Measurements from ENCODE around the gene PI16. TPM values are rescaled to one million over a fixed set of nuclear protein-coding genes. Genes with fewer than 3 reads are reported as not detected.

Gene PI16
- total RNA-seq, 1 experiment from 2014 or later: not detected

DNA sequence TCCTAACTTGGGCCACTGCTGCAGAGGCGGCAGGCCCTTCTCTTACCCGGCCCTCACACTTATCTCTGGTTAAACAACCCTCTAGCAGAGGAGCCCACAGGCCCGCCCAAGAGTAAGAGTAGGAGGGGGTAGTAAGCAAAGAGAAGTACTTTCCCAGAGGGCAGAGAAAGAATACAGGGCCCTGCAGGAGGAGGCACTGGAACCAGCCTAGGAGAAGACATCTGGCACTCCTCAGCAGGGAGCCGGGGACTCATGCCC is 21.4 kb downstream of the PI16 start:
- POLR2A ChIA-PET: no interaction called here
- BruUV-seq (replicated peaks): no TSS peak
- DNase-seq (ENCODE audit: low read depth, low spot score): no peak
- H3K27me3 ChIP-seq (ENCODE audit: control insufficient read depth, insufficient read depth, low read length): no peaks in the 10 kb centered on the region
- no peak overlapping the region for H3K27ac ChIP-seq (ENCODE audit: low read length)
- H3K36me3 ChIP-seq (ENCODE audit: control insufficient read depth, insufficient read depth, low read length): peaks cover 22% of the 10 kb centered on the region
- H3K4me3 ChIP-seq (ENCODE audit: low read depth in 2 of 2, low read length in 2 of 2): no peak overlapping the region
- H3K9me3 ChIP-seq (ENCODE audit: control insufficient read depth, insufficient read depth, low read depth, low read length): no peaks in the 10 kb centered on the region
- in situ Hi-C loops (cut with HindIII; ENCODE audit: low pct_unique_long_range_greater_than_20kb, low sequenced_read_pairs) (no loop called here), intact Hi-C loops (cut with micrococcal nuclease; ENCODE audit: unreplicated experiment) (no loop called here)
- TF ChIP-seq, protein P1, sequence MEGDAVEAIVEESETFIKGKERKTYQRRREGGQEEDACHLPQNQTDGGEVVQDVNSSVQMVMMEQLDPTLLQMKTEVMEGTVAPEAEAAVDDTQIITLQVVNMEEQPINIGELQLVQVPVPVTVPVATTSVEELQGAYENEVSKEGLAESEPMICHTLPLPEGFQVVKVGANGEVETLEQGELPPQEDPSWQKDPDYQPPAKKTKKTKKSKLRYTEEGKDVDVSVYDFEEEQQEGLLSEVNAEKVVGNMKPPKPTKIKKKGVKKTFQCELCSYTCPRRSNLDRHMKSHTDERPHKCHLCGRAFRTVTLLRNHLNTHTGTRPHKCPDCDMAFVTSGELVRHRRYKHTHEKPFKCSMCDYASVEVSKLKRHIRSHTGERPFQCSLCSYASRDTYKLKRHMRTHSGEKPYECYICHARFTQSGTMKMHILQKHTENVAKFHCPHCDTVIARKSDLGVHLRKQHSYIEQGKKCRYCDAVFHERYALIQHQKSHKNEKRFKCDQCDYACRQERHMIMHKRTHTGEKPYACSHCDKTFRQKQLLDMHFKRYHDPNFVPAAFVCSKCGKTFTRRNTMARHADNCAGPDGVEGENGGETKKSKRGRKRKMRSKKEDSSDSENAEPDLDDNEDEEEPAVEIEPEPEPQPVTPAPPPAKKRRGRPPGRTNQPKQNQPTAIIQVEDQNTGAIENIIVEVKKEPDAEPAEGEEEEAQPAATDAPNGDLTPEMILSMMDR (IDR thresholded peaks at IDR 0.05): no peak
- TF ChIP-seq POLR2AphosphoS5 (IDR thresholded peaks at IDR 0.05; ENCODE audit: low read depth, low read length): no peak
- no peak for TF ChIP-seq SIN3A (IDR thresholded peaks at IDR 0.05; ENCODE audit: borderline replicate concordance, insufficient read depth, low read depth, low read length)
- TF ChIP-seq, protein P2, sequence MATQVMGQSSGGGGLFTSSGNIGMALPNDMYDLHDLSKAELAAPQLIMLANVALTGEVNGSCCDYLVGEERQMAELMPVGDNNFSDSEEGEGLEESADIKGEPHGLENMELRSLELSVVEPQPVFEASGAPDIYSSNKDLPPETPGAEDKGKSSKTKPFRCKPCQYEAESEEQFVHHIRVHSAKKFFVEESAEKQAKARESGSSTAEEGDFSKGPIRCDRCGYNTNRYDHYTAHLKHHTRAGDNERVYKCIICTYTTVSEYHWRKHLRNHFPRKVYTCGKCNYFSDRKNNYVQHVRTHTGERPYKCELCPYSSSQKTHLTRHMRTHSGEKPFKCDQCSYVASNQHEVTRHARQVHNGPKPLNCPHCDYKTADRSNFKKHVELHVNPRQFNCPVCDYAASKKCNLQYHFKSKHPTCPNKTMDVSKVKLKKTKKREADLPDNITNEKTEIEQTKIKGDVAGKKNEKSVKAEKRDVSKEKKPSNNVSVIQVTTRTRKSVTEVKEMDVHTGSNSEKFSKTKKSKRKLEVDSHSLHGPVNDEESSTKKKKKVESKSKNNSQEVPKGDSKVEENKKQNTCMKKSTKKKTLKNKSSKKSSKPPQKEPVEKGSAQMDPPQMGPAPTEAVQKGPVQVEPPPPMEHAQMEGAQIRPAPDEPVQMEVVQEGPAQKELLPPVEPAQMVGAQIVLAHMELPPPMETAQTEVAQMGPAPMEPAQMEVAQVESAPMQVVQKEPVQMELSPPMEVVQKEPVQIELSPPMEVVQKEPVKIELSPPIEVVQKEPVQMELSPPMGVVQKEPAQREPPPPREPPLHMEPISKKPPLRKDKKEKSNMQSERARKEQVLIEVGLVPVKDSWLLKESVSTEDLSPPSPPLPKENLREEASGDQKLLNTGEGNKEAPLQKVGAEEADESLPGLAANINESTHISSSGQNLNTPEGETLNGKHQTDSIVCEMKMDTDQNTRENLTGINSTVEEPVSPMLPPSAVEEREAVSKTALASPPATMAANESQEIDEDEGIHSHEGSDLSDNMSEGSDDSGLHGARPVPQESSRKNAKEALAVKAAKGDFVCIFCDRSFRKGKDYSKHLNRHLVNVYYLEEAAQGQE (IDR thresholded peaks at IDR 0.05; ENCODE audit: insufficient read depth in 1 of 2, low read depth in 2 of 2, low read length in 1 of 2): no peak
- TF ChIP-seq TCF7L2 (IDR thresholded peaks at IDR 0.05; ENCODE audit: low read depth, low read length): no peak
- ATAC-seq: no peak
- CTCF ChIA-PET: no interaction called here
- H3K4me1 ChIP-seq (ENCODE audit: control insufficient read depth, insufficient read depth, low read length): peaks cover 5% of the 10 kb centered on the region; the same call in 1 of the 2 replicates

DNA sequence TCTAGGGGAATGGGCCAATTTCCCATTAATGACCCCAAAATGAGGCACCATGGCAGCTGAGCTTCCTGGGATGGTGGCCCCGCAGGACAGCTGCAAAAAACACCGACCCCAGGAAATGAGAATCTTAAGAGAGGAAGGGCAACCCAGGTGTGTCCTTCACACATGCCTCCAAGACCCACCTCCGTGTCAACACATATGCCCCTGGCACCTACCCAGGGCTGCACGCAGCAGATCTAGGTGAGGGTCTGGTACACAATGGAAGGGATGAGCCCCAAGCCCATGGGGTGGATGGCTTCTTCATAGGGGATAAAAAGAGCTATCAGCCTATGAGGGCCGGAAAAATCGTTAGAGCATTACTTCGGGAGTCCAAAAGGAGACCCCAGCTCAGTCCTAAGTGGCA is 22.0 kb downstream of the PI16 start:
- no peaks in the 10 kb centered on the region for H3K9me3 ChIP-seq (ENCODE audit: control insufficient read depth, insufficient read depth, low read depth, low read length)
- TF ChIP-seq, protein P1 (IDR thresholded peaks at IDR 0.05): no peak
- TF ChIP-seq SIN3A (IDR thresholded peaks at IDR 0.05; ENCODE audit: borderline replicate concordance, insufficient read depth, low read depth, low read length) (no peak), POLR2AphosphoS5 (IDR thresholded peaks at IDR 0.05; ENCODE audit: low read depth, low read length) (no peak), TCF7L2 (IDR thresholded peaks at IDR 0.05; ENCODE audit: low read depth, low read length) (no peak)
- TF ChIP-seq, protein P2 (IDR thresholded peaks at IDR 0.05; ENCODE audit: insufficient read depth in 1 of 2, low read depth in 2 of 2, low read length in 1 of 2): no peak
- ATAC-seq (no peak), DNase-seq (ENCODE audit: low read depth, low spot score) (no peak)
- intact Hi-C loops (cut with micrococcal nuclease; ENCODE audit: unreplicated experiment) (no loop called here), in situ Hi-C loops (cut with HindIII; ENCODE audit: low pct_unique_long_range_greater_than_20kb, low sequenced_read_pairs) (no loop called here)
- no peak overlapping the region for H3K4me3 ChIP-seq (ENCODE audit: low read depth in 2 of 2, low read length in 2 of 2)
- no peaks in the 10 kb centered on the region for H3K27me3 ChIP-seq (ENCODE audit: control insufficient read depth, insufficient read depth, low read length)
- ChIA-PET POLR2A (no interaction called here), CTCF (no interaction called here)
- peaks cover 5% of the 10 kb centered on the region; the same call in 1 of the 2 replicates for H3K4me1 ChIP-seq (ENCODE audit: control insufficient read depth, insufficient read depth, low read length)
- H3K27ac ChIP-seq (ENCODE audit: low read length): no peak overlapping the region
- no TSS peak for BruUV-seq (replicated peaks)
- peaks cover 22% of the 10 kb centered on the region for H3K36me3 ChIP-seq (ENCODE audit: control insufficient read depth, insufficient read depth, low read length)

Measured in Panc1 (cell line).